ENCODE results near the gene CES2.
A peak's percentile ranks its signal among the peaks of the same experiment; 100 is the strongest.

The CES2 gene

DNA sequence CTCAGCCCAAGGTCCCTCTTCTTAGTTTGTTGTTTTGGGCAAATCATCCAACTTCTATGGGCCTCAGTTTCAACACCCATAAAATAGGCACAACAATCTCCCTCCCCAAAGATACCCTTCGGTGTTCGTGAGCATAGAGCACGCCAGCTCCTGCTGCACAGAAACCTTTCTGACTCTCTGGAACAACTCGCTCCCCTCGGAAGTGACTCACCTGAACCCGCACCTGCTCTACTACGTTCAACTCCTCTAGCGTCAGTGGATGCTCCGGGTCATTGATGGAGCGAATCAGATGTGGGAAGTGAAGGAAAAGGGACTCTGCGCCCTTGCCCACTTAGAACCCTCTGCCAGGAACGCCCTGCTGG lies 1.6 kb upstream of the CES2 start:
- H3K9me3 ChIP-seq (ENCODE audit: control insufficient read depth, insufficient read depth, low read depth, low read length), result no peaks in the 10 kb centered on the region
- peaks cover 4 to 35% of the 10 kb centered on the region in 2 experiments; a peak in 2 of 3 replicates for H3K36me3 ChIP-seq (ENCODE audit: control insufficient read depth in 2 of 2, insufficient read depth in 1 of 2, low read length in 2 of 2)
- ChIA-PET CTCF (interaction anchor here (0.8 to 2.4 kb wide), 4 partner anchors 28 to 66 kb away, joined by 3 to 20 read pairs (median 4); partner anchors contain the start of gene CES3), POLR2A (interaction anchor here (0.8 to 1.0 kb wide), 3 partner anchors 34 to 60 kb away, joined by 3 to 10 read pairs (median 5); partner anchors contain the start of gene PDP2)
- TF ChIP-seq, protein P1, sequence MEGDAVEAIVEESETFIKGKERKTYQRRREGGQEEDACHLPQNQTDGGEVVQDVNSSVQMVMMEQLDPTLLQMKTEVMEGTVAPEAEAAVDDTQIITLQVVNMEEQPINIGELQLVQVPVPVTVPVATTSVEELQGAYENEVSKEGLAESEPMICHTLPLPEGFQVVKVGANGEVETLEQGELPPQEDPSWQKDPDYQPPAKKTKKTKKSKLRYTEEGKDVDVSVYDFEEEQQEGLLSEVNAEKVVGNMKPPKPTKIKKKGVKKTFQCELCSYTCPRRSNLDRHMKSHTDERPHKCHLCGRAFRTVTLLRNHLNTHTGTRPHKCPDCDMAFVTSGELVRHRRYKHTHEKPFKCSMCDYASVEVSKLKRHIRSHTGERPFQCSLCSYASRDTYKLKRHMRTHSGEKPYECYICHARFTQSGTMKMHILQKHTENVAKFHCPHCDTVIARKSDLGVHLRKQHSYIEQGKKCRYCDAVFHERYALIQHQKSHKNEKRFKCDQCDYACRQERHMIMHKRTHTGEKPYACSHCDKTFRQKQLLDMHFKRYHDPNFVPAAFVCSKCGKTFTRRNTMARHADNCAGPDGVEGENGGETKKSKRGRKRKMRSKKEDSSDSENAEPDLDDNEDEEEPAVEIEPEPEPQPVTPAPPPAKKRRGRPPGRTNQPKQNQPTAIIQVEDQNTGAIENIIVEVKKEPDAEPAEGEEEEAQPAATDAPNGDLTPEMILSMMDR (tag by site-specific recombination; IDR thresholded peaks at IDR 0.05), result no peak
- TF ChIP-seq REPIN1 (tag by site-specific recombination; IDR thresholded peaks at IDR 0.05; ENCODE audit: low read depth) (no peak), ZNF138 (tag by site-specific recombination; IDR thresholded peaks at IDR 0.05; ENCODE audit: borderline replicate concordance) (no peak), ZNF776 (tag by site-specific recombination; IDR thresholded peaks at IDR 0.05; ENCODE audit: borderline replicate concordance) (no peak), ZNF645 (tag by site-specific recombination; IDR thresholded peaks at IDR 0.05) (no peak), KLF10 (tag by site-specific recombination; IDR thresholded peaks at IDR 0.05) (no peak), PRDM2 (tag by site-specific recombination; IDR thresholded peaks at IDR 0.05; ENCODE audit: borderline replicate concordance) (no peak), KLF16 (tag by site-specific recombination; IDR thresholded peaks at IDR 0.05) (no peak), YY2 (tag by site-specific recombination; IDR thresholded peaks at IDR 0.05) (no peak), ZNF157 (tag by site-specific recombination; IDR thresholded peaks at IDR 0.05) (no peak), ZNF37A (tag by site-specific recombination; IDR thresholded peaks at IDR 0.05) (no peak), ZNF48 (tag by site-specific recombination; IDR thresholded peaks at IDR 0.05) (no peak), ZNF202 (tag by site-specific recombination; IDR thresholded peaks at IDR 0.05; ENCODE audit: borderline replicate concordance) (no peak), ZNF558 (tag by site-specific recombination; IDR thresholded peaks at IDR 0.05) (no peak), ZNF280D (tag by site-specific recombination; IDR thresholded peaks at IDR 0.05) (no peak), ZNF544 (tag by site-specific recombination; IDR thresholded peaks at IDR 0.05) (no peak)
- TF ChIP-seq, protein P2, sequence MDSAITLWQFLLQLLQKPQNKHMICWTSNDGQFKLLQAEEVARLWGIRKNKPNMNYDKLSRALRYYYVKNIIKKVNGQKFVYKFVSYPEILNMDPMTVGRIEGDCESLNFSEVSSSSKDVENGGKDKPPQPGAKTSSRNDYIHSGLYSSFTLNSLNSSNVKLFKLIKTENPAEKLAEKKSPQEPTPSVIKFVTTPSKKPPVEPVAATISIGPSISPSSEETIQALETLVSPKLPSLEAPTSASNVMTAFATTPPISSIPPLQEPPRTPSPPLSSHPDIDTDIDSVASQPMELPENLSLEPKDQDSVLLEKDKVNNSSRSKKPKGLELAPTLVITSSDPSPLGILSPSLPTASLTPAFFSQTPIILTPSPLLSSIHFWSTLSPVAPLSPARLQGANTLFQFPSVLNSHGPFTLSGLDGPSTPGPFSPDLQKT (IDR thresholded peaks at IDR 0.05; ENCODE audit: borderline replicate concordance, low read depth, low read length), result no peak
- peak overlapping the region; percentile 83 for H3K4me3 ChIP-seq (ENCODE audit: low read depth, low read length)
- H3K4me1 ChIP-seq (ENCODE audit: control insufficient read depth, insufficient read depth, low read length), result peaks cover 2% of the 10 kb centered on the region; the same call in 1 of the 2 replicates
- H3K27ac ChIP-seq (ENCODE audit: extremely low read depth, low read depth, low read length), result peak overlapping the region; percentile 72; the same call in 1 of the 2 replicates

All from HEK293 (cell line).